GM19324 (cell line): ENCODE results near the gene NRIP3.
"Not testable (repeated sequence)": the region's sequence is repeated elsewhere in the genome, so short reads cannot be mapped to it uniquely, and the experiment has no call there.

ENCODE experiments used
- ATAC-seq: cut with Tn5 transposase; IDR thresholded peaks from one replicate; pipeline ENCODE4 v1.9.1; 2021; ENCODE audit warnings: mild to moderate bottlenecking, moderate library complexity; ENCODE audit not compliant: unreplicated experiment, low FRiP score

The NRIP3 gene

DNA sequence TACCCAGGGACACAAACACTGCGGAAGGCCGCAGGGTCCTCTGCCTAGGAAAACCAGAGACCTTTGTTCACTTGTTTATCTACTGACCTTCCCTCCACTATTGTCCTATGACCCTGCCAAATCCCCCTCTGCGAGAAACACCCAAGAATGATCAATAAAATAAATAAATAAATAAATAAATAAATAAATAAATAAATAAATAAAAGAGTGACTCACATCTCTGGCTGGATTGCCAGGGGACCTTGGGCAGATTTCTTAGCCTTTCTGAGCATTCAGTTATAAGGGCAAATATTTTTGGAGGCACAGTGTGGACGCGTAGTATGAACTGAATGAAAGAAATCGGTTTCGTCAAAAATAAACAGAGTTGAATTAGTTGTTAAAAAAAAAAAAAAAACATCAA is 24.4 kb downstream of the NRIP3 start:
- not testable (repeated sequence) for ATAC-seq

GRCh38 chr11:8973121-8973520 is 30.7 kb downstream of the NRIP3 start:
- ATAC-seq = no peak

GRCh38 chr11:8971924-8972316 is 31.9 kb downstream of the NRIP3 start:
- no peak for ATAC-seq

GRCh38 chr11:8971196-8971923 is 32.4 kb downstream of the NRIP3 start:
- no peak for ATAC-seq

- no peak for ATAC-seq
Observed at GRCh38 chr11:8967184-8967583, 36.6 kb downstream of the NRIP3 start.

GRCh38 chr11:8964324-8965320 is 39.2 kb downstream of the NRIP3 start, which contains the start of gene TMEM9B:
Gene TMEM9B (minus strand): TSS chr11:8964442. CDS start chr11:8964313, 129 bp downstream.
- peak; percentile 92 for ATAC-seq

- ATAC-seq = peak; percentile 72
Observed at GRCh38 chr11:8963569-8964323, 40.1 kb downstream of the NRIP3 start.

- ATAC-seq = no peak
Observed at GRCh38 chr11:8962841-8963240, 41.0 kb downstream of the NRIP3 start.

DNA sequence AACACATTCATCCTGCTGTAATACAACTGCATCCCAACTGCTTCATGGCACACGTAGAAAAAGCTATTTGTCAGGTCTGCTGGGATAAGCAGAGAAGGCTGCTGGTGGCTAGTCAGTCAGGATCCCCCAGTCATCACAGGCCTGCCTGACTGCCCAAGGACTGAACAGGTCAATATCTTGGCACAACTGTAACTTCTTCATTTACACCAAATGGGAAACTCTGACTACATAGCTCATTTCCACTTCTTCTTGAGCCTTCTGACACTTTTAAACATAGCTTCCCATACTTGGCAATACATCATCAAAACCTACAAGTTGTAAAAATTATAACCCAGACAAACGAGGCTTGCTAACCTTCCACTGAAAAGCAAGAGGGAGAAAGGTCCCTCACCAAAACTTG is 42.4 kb downstream of the NRIP3 start:
- ATAC-seq = no peak

DNA sequence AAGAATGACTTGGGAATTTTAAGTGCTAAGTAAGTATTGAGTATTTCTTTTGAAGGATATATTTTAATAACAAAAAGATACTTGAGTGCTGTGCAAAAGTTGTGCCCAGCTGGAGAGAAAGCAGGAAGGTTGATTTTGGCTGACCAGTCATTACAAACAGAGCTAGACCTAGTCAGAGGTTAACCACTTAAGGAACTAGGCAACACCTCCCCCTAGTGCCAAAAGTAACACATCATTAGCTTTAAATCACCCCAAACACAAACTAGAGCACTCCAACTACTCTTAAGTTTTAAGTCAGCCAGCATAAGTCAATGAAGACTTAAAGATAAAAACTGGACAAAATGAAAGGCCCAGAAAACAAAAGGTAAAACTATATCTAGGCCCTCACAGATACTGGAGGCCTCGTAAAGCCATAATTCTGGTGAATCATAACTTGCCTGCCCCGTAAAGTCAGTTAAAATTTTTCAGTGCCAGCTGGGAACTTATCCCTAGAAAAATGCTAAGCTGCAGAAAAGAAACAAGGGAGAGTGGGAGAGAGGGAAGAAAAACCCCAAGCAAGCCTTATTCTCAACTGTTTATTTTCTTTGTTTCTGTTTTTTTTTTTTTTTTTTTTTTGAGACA is 44.1 kb downstream of the NRIP3 start:
- no peak for ATAC-seq

GRCh38 chr11:8956860-8957259 is 46.9 kb downstream of the NRIP3 start:
- ATAC-seq = no peak

- ATAC-seq = no peak
Observed at GRCh38 chr11:8948886-8949285, 54.9 kb downstream of the NRIP3 start.

- no peak for ATAC-seq
Observed at GRCh38 chr11:8947230-8947943, 56.4 kb downstream of the NRIP3 start.

DNA sequence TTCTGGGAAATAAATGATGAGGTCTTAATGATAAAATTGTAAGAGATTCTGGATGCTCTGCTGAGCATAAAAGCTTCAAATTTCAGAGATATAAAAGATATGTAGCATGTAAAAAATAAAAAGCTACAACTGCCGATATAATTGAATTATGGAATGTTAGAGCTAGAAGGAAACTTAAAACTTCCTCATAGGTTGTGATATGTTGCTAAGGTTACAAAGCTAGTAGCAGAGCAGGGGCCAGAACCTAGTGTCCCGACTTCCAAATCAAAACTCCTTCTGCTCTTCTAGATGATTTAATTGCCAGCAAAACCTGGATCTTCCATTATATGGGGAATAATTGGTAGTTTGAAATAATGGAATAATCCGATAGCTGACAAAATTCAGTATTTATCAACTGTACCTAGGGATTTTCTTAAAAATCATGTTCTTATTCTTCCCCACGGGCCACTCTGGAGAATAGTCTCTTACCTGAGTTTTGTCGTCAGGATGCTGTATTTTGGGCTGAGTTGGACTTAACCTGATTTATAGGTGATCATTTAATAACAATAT is 61.2 kb downstream of the NRIP3 start, which contains the start of gene ASCL3:
TSS of gene ASCL3 (minus strand) at position 499 of the 549 bp plus-strand sequence. CDS start 4,855 bp downstream, outside the sequence.
- no peak for ATAC-seq

- no peak for ATAC-seq
Observed at GRCh38 chr11:8941341-8942103, 62.3 kb downstream of the NRIP3 start.

- no peak for ATAC-seq
Observed at GRCh38 chr11:8937659-8938058, 66.1 kb downstream of the NRIP3 start.

- no peak for ATAC-seq
Observed at GRCh38 chr11:8937159-8937558, 66.6 kb downstream of the NRIP3 start.

DNA sequence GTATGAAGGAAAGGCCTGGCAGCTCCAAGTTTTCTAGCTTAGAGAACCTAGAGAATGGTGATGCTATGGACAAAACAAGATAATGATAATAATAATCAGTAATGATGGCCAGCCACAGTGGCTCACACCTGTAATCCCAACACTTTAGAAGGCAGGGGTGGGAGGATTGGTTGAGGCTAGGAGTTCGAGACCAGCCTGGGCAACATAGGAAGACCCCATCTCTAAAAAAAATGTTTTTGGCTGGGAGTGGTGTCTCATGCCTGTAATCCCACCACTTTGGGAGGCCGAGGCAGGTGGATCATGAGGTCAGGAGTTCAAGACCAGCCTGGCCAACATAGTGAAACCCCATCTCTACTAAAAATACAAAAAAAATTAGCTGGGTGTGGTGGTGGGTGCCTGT is 68.0 kb downstream of the NRIP3 start:
- not testable (repeated sequence) for ATAC-seq
